Measurements from ENCODE around the gene MCC.
A peak's percentile ranks its signal among the peaks of the same experiment; 100 is the strongest.

Gene MCC

DNA sequence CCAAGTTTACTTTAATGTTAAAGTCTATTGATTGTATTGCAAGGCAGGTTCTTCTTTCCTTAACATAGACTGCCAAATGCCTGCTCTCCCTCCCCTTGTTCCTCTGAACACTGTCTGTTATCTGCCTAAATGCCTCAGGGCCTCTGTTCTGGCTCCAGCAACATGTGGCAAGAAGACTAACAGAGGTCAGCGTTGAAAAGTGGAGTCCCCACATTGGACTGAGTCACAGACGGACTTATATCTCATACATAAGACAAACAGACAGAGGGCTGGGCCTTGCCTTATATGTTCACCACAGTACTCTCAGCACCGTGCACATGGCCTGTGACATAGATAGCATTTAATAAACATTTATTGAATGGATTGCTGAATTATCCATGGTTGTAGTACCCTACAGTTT lies 144.9 kb downstream of the MCC start:
- H3K9ac ChIP-seq (ENCODE audit: low read length), result no peak overlapping the region
- no peaks in the 10 kb centered on the region for H3K4me1 ChIP-seq (ENCODE audit: low read length)
- no peaks in the 10 kb centered on the region for H3K9me2 ChIP-seq (replicated peaks; ENCODE audit: insufficient read depth, low read length)
- H2AFZ ChIP-seq (ENCODE audit: low read length), result no peak overlapping the region
- no peak for DNase-seq
- no peaks in the 10 kb centered on the region for H3K79me2 ChIP-seq (ENCODE audit: low read length)
- no peaks in the 10 kb centered on the region for H3K36me3 ChIP-seq (replicated peaks; ENCODE audit: insufficient read depth, low read length)
- no peak overlapping the region for H3K27ac ChIP-seq (ENCODE audit: low read length)
- H3F3A ChIP-seq (ENCODE audit: insufficient read depth, low read length), result no peaks in the 10 kb centered on the region
- H3K9me3 ChIP-seq (replicated peaks; ENCODE audit: insufficient read depth, low read length), result no peaks in the 10 kb centered on the region
- H3K4me3 ChIP-seq (ENCODE audit: low read length), result no peak overlapping the region
- H3K4me2 ChIP-seq (ENCODE audit: low read depth, low read length), result no peak overlapping the region
- H4K20me1 ChIP-seq (ENCODE audit: insufficient read depth, low read length), result no peaks in the 10 kb centered on the region
- TF ChIP-seq, protein P1, sequence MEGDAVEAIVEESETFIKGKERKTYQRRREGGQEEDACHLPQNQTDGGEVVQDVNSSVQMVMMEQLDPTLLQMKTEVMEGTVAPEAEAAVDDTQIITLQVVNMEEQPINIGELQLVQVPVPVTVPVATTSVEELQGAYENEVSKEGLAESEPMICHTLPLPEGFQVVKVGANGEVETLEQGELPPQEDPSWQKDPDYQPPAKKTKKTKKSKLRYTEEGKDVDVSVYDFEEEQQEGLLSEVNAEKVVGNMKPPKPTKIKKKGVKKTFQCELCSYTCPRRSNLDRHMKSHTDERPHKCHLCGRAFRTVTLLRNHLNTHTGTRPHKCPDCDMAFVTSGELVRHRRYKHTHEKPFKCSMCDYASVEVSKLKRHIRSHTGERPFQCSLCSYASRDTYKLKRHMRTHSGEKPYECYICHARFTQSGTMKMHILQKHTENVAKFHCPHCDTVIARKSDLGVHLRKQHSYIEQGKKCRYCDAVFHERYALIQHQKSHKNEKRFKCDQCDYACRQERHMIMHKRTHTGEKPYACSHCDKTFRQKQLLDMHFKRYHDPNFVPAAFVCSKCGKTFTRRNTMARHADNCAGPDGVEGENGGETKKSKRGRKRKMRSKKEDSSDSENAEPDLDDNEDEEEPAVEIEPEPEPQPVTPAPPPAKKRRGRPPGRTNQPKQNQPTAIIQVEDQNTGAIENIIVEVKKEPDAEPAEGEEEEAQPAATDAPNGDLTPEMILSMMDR (IDR thresholded peaks at IDR 0.05; ENCODE audit: low read length), result no peak
- no peak for TF ChIP-seq EZH2 (optimal IDR thresholded peaks at IDR 0.05; ENCODE audit: low read depth, low read length)
- TF ChIP-seq EZH2phosphoT487 (IDR thresholded peaks at IDR 0.05; ENCODE audit: low read length), result no peak
- H3K27me3 ChIP-seq (replicated peaks; ENCODE audit: insufficient read depth, low read length), result no peaks in the 10 kb centered on the region

DNA sequence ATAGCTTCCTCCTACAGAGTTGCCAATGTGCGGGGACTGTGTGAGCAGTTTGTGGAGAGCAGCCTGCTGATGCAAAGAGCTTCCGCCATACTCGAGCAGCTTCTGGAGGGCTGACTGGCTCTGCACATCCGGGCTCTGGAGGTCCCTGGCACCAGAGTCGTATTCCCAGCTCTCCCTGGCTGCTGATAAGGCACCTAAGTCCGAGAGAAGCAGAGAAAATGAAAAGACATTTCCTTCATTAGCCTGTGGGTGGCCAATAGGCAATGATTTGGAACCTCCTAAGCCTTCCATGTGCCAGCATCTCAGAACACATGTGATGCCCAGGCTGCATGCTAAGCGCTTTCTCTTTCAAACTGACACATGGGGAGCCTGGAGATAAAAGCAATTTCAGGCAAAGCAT lies 147.7 kb downstream of the MCC start:
- Histone ChIP-seq H3K4me1 (ENCODE audit: low read length) (no peaks in the 10 kb centered on the region), H3K9ac (ENCODE audit: low read length) (no peak overlapping the region), H3F3A (ENCODE audit: insufficient read depth, low read length) (no peaks in the 10 kb centered on the region), H3K9me3 (replicated peaks; ENCODE audit: insufficient read depth, low read length) (no peaks in the 10 kb centered on the region), H2AFZ (ENCODE audit: low read length) (no peak overlapping the region), H3K27me3 (replicated peaks; ENCODE audit: insufficient read depth, low read length) (no peaks in the 10 kb centered on the region), H3K9me2 (replicated peaks; ENCODE audit: insufficient read depth, low read length) (no peaks in the 10 kb centered on the region), H4K20me1 (ENCODE audit: insufficient read depth, low read length) (no peaks in the 10 kb centered on the region), H3K79me2 (ENCODE audit: low read length) (no peaks in the 10 kb centered on the region), H3K27ac (ENCODE audit: low read length) (no peak overlapping the region), H3K4me3 (ENCODE audit: low read length) (no peak overlapping the region), H3K36me3 (replicated peaks; ENCODE audit: insufficient read depth, low read length) (no peaks in the 10 kb centered on the region), H3K4me2 (ENCODE audit: low read depth, low read length) (no peak overlapping the region)
- TF ChIP-seq, protein P1 (IDR thresholded peaks at IDR 0.05; ENCODE audit: low read length), result peak; percentile 17; the same call in 1 of the 2 replicates
- TF ChIP-seq EZH2phosphoT487 (IDR thresholded peaks at IDR 0.05; ENCODE audit: low read length), result no peak
- DNase-seq, result peak; percentile 25

DNA sequence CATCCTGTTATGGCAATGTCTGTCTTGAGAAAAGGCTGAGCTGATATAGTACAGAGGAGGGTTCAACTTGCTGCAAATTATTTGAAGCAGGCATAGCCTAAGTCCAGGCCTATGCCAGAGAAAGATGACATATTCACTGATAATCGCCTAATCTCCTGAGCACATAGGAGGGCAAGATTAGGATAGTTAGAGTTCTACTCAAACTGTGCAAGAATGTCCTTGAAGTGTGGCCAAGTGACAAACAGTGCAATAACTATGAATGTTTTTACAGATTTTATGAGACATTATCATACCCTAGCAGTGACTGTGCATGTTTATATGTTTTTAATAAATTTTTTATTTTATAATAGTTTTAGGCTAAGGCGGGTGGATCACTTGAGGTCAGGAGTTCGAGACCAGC lies 149.6 kb downstream of the MCC start:
- Histone ChIP-seq H3K79me2 (ENCODE audit: low read length) (no peaks in the 10 kb centered on the region), H3F3A (ENCODE audit: insufficient read depth, low read length) (no peaks in the 10 kb centered on the region), H2AFZ (ENCODE audit: low read length) (no peak overlapping the region), H3K36me3 (replicated peaks; ENCODE audit: insufficient read depth, low read length) (no peaks in the 10 kb centered on the region), H3K4me3 (ENCODE audit: low read length) (no peak overlapping the region), H3K9me2 (replicated peaks; ENCODE audit: insufficient read depth, low read length) (no peaks in the 10 kb centered on the region), H3K27me3 (replicated peaks; ENCODE audit: insufficient read depth, low read length) (no peaks in the 10 kb centered on the region), H3K4me2 (ENCODE audit: low read depth, low read length) (no peak overlapping the region), H3K9me3 (replicated peaks; ENCODE audit: insufficient read depth, low read length) (no peaks in the 10 kb centered on the region), H3K27ac (ENCODE audit: low read length) (no peak overlapping the region), H4K20me1 (ENCODE audit: insufficient read depth, low read length) (no peaks in the 10 kb centered on the region), H3K9ac (ENCODE audit: low read length) (no peak overlapping the region), H3K4me1 (ENCODE audit: low read length) (no peaks in the 10 kb centered on the region)
- TF ChIP-seq EZH2 (optimal IDR thresholded peaks at IDR 0.05; ENCODE audit: low read depth, low read length) (no peak), EZH2phosphoT487 (IDR thresholded peaks at IDR 0.05; ENCODE audit: low read length) (no peak)
- TF ChIP-seq, protein P1 (IDR thresholded peaks at IDR 0.05; ENCODE audit: low read length), result no peak
- no peak for DNase-seq

All from MM.1S (cell line).